ENCODE data around the gene CXCL3. TPM values are rescaled to one million over a fixed set of nuclear protein-coding genes. Genes with fewer than 3 reads are reported as not detected.
A peak's percentile ranks its signal among the peaks of the same experiment; 100 is the strongest.

Gene CXCL3
- total RNA-seq = under 1 TPM in 3 of 4 donors, not detected in 1; 0.25 to 0.49 (median 0.34) TPM

DNA sequence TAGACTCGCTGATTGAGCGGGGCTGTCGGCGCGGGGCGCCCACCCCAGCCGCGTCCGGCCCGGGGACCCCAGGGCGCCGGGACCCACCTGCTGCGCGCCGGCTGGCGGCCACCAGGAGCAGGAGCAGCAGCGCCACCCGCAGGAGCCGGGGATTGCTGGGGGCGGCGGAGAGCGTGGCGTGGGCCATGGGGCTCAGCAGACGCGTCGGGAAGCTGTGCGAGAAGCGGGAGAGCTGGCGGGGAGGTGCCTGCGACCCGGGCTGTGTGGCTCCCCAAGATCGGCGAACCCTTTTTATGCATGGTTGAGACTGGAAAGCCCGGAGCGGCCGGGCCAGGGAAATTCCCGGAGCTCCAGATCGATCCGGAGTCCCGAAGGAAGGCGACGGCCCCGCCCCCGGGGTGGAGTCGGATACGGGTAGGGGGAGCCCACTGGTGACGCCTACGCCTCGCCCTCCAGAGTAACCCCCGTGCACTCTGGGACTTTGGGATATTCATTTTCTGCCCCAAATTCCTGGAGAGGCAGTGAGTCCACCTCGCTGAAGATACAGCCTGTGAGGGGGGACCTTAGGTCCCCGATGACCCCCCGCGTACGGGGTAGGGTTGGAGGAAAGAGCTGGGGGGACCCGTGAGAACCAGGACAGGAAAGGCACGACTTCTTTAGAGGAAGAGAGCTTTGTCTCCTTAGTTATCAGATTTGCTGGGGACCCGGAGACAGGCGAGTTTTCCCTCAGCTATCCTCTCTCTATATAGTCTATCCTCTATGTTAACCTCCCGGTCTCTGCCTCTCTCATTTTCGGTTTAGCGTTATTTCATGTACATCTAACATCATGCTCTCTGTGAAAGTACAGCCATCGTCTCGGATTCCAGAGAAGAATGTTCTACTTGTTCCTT lies at the start of gene CXCL3:
Gene CXCL3 (minus strand): TSS at position 265 of the 890 bp plus-strand sequence. CDS start 78 bp downstream, at position 187.
- intact Hi-C loops (cut with DNase I; ENCODE audit: low total_unique reads) = no loop called here
- H3K4me3 ChIP-seq (ENCODE audit: low read depth, poor library complexity, severe bottlenecking) = peak within 1 kb of the TSS; percentile 38

DNA sequence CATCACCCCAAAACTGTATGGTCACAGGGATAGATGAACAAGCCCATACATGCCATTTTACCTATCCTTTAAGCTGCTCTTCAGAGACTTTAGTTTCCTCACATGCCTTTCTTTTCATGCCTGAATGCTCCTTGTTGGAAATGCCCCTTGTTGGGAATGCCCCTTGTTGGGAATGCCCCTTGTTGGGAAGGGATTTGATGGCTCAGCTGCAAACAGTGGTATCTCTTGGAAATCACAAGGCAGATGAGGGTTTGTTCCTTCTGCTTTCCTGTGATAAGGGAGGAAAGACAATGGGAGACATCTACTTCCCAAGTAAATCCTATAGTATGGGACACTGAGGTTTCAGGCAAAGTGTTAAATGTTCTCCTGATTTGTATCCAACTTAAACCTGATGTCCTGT lies 49.0 kb upstream of the CXCL3 start:
- intact Hi-C loops (cut with DNase I; ENCODE audit: low total_unique reads) = no loop called here
- DNase-seq (ENCODE audit: low spot score in 2 of 2) = no peak
- no peak overlapping the region for H3K4me3 ChIP-seq (ENCODE audit: low read depth, poor library complexity, severe bottlenecking)
- TF ChIP-seq, protein P1, sequence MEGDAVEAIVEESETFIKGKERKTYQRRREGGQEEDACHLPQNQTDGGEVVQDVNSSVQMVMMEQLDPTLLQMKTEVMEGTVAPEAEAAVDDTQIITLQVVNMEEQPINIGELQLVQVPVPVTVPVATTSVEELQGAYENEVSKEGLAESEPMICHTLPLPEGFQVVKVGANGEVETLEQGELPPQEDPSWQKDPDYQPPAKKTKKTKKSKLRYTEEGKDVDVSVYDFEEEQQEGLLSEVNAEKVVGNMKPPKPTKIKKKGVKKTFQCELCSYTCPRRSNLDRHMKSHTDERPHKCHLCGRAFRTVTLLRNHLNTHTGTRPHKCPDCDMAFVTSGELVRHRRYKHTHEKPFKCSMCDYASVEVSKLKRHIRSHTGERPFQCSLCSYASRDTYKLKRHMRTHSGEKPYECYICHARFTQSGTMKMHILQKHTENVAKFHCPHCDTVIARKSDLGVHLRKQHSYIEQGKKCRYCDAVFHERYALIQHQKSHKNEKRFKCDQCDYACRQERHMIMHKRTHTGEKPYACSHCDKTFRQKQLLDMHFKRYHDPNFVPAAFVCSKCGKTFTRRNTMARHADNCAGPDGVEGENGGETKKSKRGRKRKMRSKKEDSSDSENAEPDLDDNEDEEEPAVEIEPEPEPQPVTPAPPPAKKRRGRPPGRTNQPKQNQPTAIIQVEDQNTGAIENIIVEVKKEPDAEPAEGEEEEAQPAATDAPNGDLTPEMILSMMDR (IDR thresholded peaks at IDR 0.05) = no peak
- no peak for TF ChIP-seq POLR2A (IDR thresholded peaks at IDR 0.05)

More for the DNA sequence above, at the start of gene CXCL3:
- 0% methylated on average over 33 to 60 of the region's 64 CpGs for WGBS, 2 donors
- TF ChIP-seq, protein P1 (IDR thresholded peaks at IDR 0.05) = no peak
- no peak for TF ChIP-seq POLR2A (IDR thresholded peaks at IDR 0.05)
- DNase-seq (ENCODE audit: low spot score in 2 of 2) = peak; percentile 45 to 95

DNA sequence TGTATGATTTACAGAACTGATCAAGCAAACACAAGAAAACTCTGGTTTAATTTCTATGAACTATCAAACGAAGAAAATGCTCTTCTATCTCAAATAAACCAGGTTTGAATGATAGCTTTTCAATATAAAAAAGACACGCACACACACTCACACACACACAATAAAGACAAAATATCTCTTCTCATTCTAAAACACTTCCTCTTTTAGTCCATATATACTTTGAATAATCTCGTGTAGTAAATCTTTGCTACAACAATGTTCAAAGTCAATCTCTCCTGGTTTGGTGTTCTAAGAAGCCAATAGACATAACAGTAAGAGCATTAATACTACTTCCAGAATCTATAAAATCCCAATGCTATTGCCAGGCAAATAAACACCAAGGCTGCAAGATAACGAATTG lies 47.2 kb upstream of the CXCL3 start:
- H3K4me3 ChIP-seq (ENCODE audit: low read depth, poor library complexity, severe bottlenecking) = no peak overlapping the region
- intact Hi-C loops (cut with DNase I; ENCODE audit: low total_unique reads) = no loop called here
- DNase-seq (ENCODE audit: low spot score in 2 of 2) = no peak
- TF ChIP-seq, protein P1 (IDR thresholded peaks at IDR 0.05) = no peak
- TF ChIP-seq POLR2A (IDR thresholded peaks at IDR 0.05) = no peak
- 72 to 74% methylated on average over 4 of the region's 4 CpGs for WGBS, 2 donors

DNA sequence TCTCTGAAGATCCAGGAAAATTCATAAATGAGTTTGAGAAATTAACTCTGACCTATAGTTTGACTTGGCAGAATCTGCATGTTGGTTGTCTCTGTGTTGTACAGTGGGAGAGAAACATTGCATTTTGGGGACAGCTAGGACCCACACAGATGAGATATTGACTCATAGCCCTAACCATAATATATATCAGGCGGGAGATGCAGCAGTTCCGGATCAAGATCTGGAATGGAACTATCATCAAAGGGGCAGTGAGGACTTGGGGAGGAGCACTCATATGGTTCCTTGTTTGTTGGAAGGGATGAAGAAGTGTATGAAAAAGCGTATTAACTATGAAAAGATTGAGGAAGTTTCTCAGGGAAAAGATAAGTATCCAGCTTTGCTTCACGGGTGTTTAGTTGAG lies 46.5 kb upstream of the CXCL3 start:
- no peak for DNase-seq (ENCODE audit: low spot score in 2 of 2)
- intact Hi-C loops (cut with DNase I; ENCODE audit: low total_unique reads) = no loop called here
- WGBS, 2 donors = 80 to 85% methylated on average over 4 of the region's 4 CpGs
- TF ChIP-seq, protein P1 (IDR thresholded peaks at IDR 0.05) = no peak
- TF ChIP-seq POLR2A (IDR thresholded peaks at IDR 0.05) = no peak
- no peak overlapping the region for H3K4me3 ChIP-seq (ENCODE audit: low read depth, poor library complexity, severe bottlenecking)

DNA sequence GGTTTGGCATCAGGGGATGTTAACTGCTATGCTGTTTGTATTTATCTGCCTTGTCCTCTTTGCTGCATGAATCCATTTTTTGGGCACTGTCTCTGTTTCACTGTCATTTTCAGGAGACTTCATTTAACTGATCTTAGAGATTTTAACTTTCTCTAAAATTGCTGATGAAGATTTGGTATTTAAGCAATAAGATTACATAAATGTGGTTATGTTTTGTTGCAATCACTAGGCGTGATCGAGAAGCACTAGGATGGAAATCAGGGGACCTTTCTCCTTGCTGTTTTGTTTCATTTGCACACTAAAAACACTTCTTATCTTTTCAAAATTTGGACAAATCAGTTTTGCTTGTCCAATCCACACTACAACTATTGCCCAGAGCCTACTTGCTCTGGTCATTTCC lies 45.1 kb upstream of the CXCL3 start:
- no peak for DNase-seq (ENCODE audit: low spot score in 2 of 2)
- no peak overlapping the region for H3K4me3 ChIP-seq (ENCODE audit: low read depth, poor library complexity, severe bottlenecking)
- WGBS, 2 donors = 80 to 88% methylated on average over 2 of the region's 2 CpGs
- TF ChIP-seq, protein P1 (IDR thresholded peaks at IDR 0.05) = no peak
- intact Hi-C loops (cut with DNase I; ENCODE audit: low total_unique reads) = no loop called here

Data from lower leg skin (tissue), 4 donors.